ENCODE data around the gene SLCO3A1.

SLCO3A1 gene

DNA sequence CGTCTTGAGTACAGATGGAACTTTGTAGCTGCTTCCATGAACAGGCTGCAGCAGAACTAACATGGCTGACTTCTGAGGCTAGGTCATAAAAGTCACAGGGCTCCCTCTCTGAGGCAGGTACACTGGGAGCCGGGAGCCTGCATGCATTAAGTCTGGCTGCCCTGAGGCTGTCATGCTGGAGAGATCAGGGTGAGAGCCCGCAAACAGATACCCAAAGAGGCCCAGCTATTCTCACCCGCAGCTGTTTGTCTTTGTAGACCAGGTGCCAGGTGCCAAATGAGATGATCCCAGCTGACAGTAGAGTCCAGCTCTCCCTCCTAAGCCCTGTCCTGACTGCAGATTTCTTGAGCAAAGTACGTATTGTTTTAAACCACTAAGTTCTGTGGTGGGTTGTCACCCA, 8.6 kb upstream of the SLCO3A1 start:
- no peak overlapping the region for H3K27ac ChIP-seq (ENCODE audit: low read depth in 2 of 2, low read length in 2 of 2)
- H3K4me1 ChIP-seq (ENCODE audit: control insufficient read depth in 2 of 2, insufficient read depth in 2 of 2, low read length in 2 of 2), result no peaks in the 10 kb centered on the region
- no peak overlapping the region for H3K4me3 ChIP-seq (ENCODE audit: low read length in 2 of 2)
- H3K27me3 ChIP-seq (ENCODE audit: control insufficient read depth in 2 of 2, insufficient read depth in 2 of 2, low read length in 2 of 2), result no peaks in the 10 kb centered on the region
- no peaks in the 10 kb centered on the region for H3K36me3 ChIP-seq (ENCODE audit: control insufficient read depth in 2 of 2, insufficient read depth in 2 of 2, low read length in 2 of 2)
- H3K9ac ChIP-seq (ENCODE audit: low read depth in 1 of 2, low read length in 2 of 2), result no peak overlapping the region
- no peaks in the 10 kb centered on the region for H3K9me3 ChIP-seq (ENCODE audit: control insufficient read depth in 2 of 2, low read length in 2 of 2)

DNA sequence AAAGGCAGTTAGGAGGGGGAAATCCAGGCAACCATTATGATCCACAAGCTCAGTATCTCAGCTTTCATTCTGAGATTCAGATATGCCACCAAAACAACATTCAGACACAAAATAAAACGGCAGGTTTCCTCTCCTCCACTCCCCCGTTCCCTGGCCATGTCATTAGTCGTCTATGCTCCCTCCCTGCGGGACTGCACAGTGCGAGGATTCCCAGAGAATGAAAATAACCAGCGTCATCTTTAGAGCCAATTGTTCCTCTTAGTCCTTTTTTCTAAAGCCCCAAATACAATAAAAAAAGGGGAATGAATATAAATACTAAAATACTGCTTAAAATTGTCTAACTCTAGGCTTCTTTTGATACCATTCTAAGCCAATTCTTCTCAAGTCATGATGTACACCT, 7.8 kb upstream of the SLCO3A1 start:
- Histone ChIP-seq H3K4me1 (ENCODE audit: control insufficient read depth in 2 of 2, insufficient read depth in 2 of 2, low read length in 2 of 2) (no peaks in the 10 kb centered on the region), H3K36me3 (ENCODE audit: control insufficient read depth in 2 of 2, insufficient read depth in 2 of 2, low read length in 2 of 2) (no peaks in the 10 kb centered on the region), H3K27me3 (ENCODE audit: control insufficient read depth in 2 of 2, insufficient read depth in 2 of 2, low read length in 2 of 2) (no peaks in the 10 kb centered on the region), H3K9ac (ENCODE audit: low read depth in 1 of 2, low read length in 2 of 2) (no peak overlapping the region), H3K9me3 (ENCODE audit: control insufficient read depth in 2 of 2, low read length in 2 of 2) (no peaks in the 10 kb centered on the region), H3K4me3 (ENCODE audit: low read length in 2 of 2) (no peak overlapping the region), H3K27ac (ENCODE audit: low read depth in 2 of 2, low read length in 2 of 2) (no peak overlapping the region)

DNA sequence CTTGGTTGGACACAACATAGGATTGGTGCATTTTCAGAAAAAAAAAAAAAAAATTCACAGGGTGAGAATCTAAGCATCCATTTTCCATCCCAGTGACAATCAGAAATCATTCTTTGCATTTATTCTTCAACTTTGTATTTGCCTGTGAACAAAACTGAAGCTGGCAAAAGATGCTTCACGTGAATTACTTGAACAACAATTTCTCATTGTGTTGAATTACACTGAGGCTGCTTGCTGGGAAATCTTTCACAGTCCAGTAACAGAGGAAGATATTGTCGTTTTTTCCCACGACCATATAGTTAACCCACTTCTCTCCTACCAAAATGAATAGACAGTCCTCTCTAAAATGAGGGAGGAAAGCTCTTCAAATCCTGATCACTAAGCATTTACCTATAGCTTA, 4.3 kb upstream of the SLCO3A1 start:
- Histone ChIP-seq H3K4me3 (ENCODE audit: low read length in 2 of 2) (no peak overlapping the region), H3K27ac (ENCODE audit: low read depth in 2 of 2, low read length in 2 of 2) (no peak overlapping the region), H3K27me3 (ENCODE audit: control insufficient read depth in 2 of 2, insufficient read depth in 2 of 2, low read length in 2 of 2) (no peaks in the 10 kb centered on the region)

DNA sequence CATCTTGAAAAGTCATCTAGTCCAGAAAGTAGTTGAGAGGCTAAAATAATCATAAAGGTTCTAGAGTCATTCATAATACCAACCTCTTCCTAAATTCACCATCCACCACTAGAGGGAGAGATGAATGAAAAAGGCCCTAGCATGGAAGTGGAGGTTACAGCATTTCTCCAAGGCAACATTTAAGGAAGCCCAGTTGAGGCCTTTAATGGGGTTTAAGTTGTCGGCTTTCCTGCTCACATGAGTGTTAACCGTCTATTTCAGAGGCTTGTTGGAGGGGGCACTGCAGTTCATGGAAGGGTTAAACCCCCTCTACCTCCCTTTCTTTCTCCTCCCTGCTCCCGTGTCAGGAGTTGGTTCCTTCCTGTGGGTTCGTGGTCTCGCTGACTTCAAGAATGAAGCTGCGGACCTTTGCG, 3.8 kb upstream of the SLCO3A1 start:
- Histone ChIP-seq H3K9me3 (ENCODE audit: control insufficient read depth in 2 of 2, low read length in 2 of 2) (no peaks in the 10 kb centered on the region), H3K4me3 (ENCODE audit: low read length in 2 of 2) (no peak overlapping the region), H3K27ac (ENCODE audit: low read depth in 2 of 2, low read length in 2 of 2) (no peak overlapping the region), H3K36me3 (ENCODE audit: control insufficient read depth in 2 of 2, insufficient read depth in 2 of 2, low read length in 2 of 2) (no peaks in the 10 kb centered on the region), H3K4me1 (ENCODE audit: control insufficient read depth in 2 of 2, insufficient read depth in 2 of 2, low read length in 2 of 2) (peaks cover 12 to 20% of the 10 kb centered on the region in 2 donors), H3K27me3 (ENCODE audit: control insufficient read depth in 2 of 2, insufficient read depth in 2 of 2, low read length in 2 of 2) (no peaks in the 10 kb centered on the region), H3K9ac (ENCODE audit: low read depth in 1 of 2, low read length in 2 of 2) (no peak overlapping the region)

More for the DNA sequence above, 4.3 kb upstream of the SLCO3A1 start:
- H3K36me3 ChIP-seq (ENCODE audit: control insufficient read depth in 2 of 2, insufficient read depth in 2 of 2, low read length in 2 of 2), result no peaks in the 10 kb centered on the region
- no peak overlapping the region for H3K9ac ChIP-seq (ENCODE audit: low read depth in 1 of 2, low read length in 2 of 2)
- no peaks in the 10 kb centered on the region for H3K9me3 ChIP-seq (ENCODE audit: control insufficient read depth in 2 of 2, low read length in 2 of 2)
- H3K4me1 ChIP-seq (ENCODE audit: control insufficient read depth in 2 of 2, insufficient read depth in 2 of 2, low read length in 2 of 2), result peaks cover 12 to 16% of the 10 kb centered on the region in 2 donors

DNA sequence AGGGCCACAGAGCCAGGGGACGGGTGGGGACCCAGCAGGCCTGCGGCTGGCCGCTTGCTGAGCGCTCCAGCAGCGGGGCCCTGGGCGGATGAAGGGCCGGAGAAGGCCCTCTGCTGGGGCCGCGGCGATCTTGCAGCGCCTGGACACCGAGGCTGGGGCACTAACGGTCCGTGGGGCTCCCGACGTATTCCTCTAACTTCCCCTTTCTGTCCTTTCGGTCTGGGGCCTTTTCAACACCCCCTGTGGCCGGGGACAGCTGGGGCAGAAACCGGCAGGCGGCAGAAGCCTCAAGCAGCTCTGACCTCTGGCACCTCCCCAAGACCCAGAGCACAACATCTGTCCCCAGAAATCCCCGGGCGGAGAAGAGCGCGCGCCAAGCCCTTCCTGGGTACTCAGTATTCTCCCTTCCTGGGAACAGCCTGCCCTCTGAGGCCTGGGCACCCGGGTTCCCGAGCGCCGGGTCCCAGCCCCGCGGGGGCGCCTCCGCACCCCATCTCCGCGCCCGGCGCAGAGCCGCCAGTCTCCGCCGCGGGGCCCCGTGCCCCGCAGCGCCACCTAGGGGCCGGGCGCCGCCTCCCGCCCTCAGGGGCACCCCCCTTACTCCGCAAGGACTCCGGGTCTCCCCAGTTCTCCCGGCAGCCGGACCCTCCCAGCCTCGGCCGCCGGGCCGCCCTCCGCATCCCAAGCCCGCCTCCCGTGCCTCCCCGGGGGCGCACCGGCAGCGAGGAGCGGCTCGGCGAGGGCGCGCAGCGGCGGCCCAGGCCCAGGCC, 582 bp upstream of the SLCO3A1 start:
- Histone ChIP-seq H3K36me3 (ENCODE audit: control insufficient read depth in 2 of 2, insufficient read depth in 2 of 2, low read length in 2 of 2) (no peaks in the 10 kb centered on the region), H3K27me3 (ENCODE audit: control insufficient read depth in 2 of 2, insufficient read depth in 2 of 2, low read length in 2 of 2) (no peaks in the 10 kb centered on the region), H3K4me3 (ENCODE audit: low read length in 2 of 2) (peak overlapping the region; percentile 71 to 73), H3K4me1 (ENCODE audit: control insufficient read depth in 2 of 2, insufficient read depth in 2 of 2, low read length in 2 of 2) (peaks cover 23% of the 10 kb centered on the region in 2 donors), H3K9ac (ENCODE audit: low read depth in 1 of 2, low read length in 2 of 2) (peak overlapping the region; percentile 68 to 70), H3K27ac (ENCODE audit: low read depth in 2 of 2, low read length in 2 of 2) (peak overlapping the region; percentile 76 to 81), H3K9me3 (ENCODE audit: control insufficient read depth in 2 of 2, low read length in 2 of 2) (no peaks in the 10 kb centered on the region)

DNA sequence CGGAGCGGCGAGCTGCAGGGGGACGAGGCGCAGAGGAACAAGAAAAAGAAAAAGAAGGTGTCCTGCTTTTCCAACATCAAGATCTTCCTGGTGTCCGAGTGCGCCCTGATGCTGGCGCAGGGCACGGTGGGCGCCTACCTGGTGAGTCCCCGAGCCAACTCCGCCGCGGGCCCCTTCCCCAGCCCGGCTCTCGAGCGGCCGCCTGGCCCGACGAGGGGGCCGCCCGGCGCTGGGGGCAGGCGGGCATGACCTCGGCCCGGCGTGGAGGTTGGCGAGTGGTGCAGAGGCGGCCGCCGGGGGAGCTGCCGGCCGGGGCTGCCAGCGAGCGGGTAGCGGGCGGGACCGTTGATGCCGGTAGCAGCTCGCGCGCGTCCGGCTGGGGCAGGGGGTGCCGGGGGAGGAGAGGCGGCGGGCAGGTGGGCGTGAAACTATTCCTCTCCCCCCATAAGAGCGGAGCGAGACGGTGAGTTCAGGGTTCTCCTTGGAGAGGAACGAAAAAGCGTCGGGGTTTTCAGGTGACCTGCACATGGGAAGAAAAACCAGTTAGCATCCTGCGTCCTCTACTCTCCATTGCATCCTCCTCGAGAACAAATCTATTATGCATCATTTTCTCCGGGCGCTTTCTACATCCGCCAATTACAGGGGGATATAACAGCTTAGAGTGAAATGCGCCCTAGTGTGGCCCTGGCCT, 585 bp downstream of the SLCO3A1 start:
- H3K9me3 ChIP-seq (ENCODE audit: control insufficient read depth in 2 of 2, low read length in 2 of 2), result no peaks in the 10 kb centered on the region
- H3K27ac ChIP-seq (ENCODE audit: low read depth in 2 of 2, low read length in 2 of 2), result peak overlapping the region; percentile 76 to 81
- H3K27me3 ChIP-seq (ENCODE audit: control insufficient read depth in 2 of 2, insufficient read depth in 2 of 2, low read length in 2 of 2), result no peaks in the 10 kb centered on the region
- H3K9ac ChIP-seq (ENCODE audit: low read depth in 1 of 2, low read length in 2 of 2), result peak overlapping the region; percentile 27 to 70
- H3K4me1 ChIP-seq (ENCODE audit: control insufficient read depth in 2 of 2, insufficient read depth in 2 of 2, low read length in 2 of 2), result peaks cover 23% of the 10 kb centered on the region in 2 donors
- peak overlapping the region; percentile 71 to 73 for H3K4me3 ChIP-seq (ENCODE audit: low read length in 2 of 2)
- H3K36me3 ChIP-seq (ENCODE audit: control insufficient read depth in 2 of 2, insufficient read depth in 2 of 2, low read length in 2 of 2), result peaks cover 0 to 4% of the 10 kb centered on the region in 2 donors

DNA sequence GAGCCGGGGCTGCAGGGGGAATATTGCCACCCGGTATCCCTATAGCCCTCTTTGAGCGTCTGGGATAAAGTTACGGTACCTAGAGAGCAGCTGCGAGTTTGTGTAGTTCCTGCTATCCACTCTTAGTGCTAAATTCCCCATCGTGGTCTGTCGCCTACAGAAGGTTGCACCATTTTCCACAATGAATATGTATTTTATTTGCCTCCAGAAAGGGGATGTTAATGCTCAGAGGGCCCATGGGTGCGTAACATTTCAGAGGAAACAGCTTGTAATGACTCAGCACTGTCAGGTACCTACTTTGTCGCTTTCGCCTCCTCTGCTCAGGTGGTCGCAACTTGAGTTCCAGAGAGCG, 1.1 kb downstream of the SLCO3A1 start:
- peak overlapping the region in 1 of 2 donors; percentile 27 for H3K9ac ChIP-seq (ENCODE audit: low read depth in 1 of 2, low read length in 2 of 2)

DNA sequence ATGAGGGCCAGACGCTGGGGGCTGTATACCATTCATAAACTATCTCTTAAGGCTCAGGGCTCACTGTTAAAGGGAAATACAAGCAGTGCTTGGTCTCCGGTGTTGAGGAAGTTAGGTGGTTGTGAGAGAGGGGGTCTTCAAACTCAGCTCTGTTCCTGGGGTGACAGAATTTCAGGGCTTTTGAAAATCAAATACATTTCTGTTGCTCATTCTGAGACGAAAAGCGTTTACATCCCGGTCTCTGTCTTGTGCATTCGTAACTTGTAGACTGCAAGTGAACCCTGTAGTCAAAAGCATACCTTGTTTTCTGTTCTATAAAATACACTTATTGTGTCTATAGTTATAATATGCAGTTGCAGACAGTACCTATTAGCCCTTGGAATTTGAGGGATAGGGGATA, 1.7 kb downstream of the SLCO3A1 start:
- H3K9me3 ChIP-seq (ENCODE audit: control insufficient read depth in 2 of 2, low read length in 2 of 2), result no peaks in the 10 kb centered on the region
- no peak overlapping the region for H3K27ac ChIP-seq (ENCODE audit: low read depth in 2 of 2, low read length in 2 of 2)
- H3K4me1 ChIP-seq (ENCODE audit: control insufficient read depth in 2 of 2, insufficient read depth in 2 of 2, low read length in 2 of 2), result peaks cover 23 to 26% of the 10 kb centered on the region in 2 donors
- peaks cover 0 to 4% of the 10 kb centered on the region in 2 donors for H3K36me3 ChIP-seq (ENCODE audit: control insufficient read depth in 2 of 2, insufficient read depth in 2 of 2, low read length in 2 of 2)
- H3K27me3 ChIP-seq (ENCODE audit: control insufficient read depth in 2 of 2, insufficient read depth in 2 of 2, low read length in 2 of 2), result no peaks in the 10 kb centered on the region
- peak overlapping the region in 1 of 2 donors; percentile 56 for H3K4me3 ChIP-seq (ENCODE audit: low read length in 2 of 2)
- H3K9ac ChIP-seq (ENCODE audit: low read depth in 1 of 2, low read length in 2 of 2), result no peak overlapping the region

More for the DNA sequence above, 1.1 kb downstream of the SLCO3A1 start:
- H3K4me1 ChIP-seq (ENCODE audit: control insufficient read depth in 2 of 2, insufficient read depth in 2 of 2, low read length in 2 of 2), result peaks cover 23% of the 10 kb centered on the region in 2 donors
- no peaks in the 10 kb centered on the region for H3K27me3 ChIP-seq (ENCODE audit: control insufficient read depth in 2 of 2, insufficient read depth in 2 of 2, low read length in 2 of 2)
- no peaks in the 10 kb centered on the region for H3K9me3 ChIP-seq (ENCODE audit: control insufficient read depth in 2 of 2, low read length in 2 of 2)
- H3K36me3 ChIP-seq (ENCODE audit: control insufficient read depth in 2 of 2, insufficient read depth in 2 of 2, low read length in 2 of 2), result peaks cover 0 to 4% of the 10 kb centered on the region in 2 donors
- H3K4me3 ChIP-seq (ENCODE audit: low read length in 2 of 2), result peak overlapping the region; percentile 56 to 73
- peak overlapping the region in 1 of 2 donors; percentile 81 for H3K27ac ChIP-seq (ENCODE audit: low read depth in 2 of 2, low read length in 2 of 2)

DNA sequence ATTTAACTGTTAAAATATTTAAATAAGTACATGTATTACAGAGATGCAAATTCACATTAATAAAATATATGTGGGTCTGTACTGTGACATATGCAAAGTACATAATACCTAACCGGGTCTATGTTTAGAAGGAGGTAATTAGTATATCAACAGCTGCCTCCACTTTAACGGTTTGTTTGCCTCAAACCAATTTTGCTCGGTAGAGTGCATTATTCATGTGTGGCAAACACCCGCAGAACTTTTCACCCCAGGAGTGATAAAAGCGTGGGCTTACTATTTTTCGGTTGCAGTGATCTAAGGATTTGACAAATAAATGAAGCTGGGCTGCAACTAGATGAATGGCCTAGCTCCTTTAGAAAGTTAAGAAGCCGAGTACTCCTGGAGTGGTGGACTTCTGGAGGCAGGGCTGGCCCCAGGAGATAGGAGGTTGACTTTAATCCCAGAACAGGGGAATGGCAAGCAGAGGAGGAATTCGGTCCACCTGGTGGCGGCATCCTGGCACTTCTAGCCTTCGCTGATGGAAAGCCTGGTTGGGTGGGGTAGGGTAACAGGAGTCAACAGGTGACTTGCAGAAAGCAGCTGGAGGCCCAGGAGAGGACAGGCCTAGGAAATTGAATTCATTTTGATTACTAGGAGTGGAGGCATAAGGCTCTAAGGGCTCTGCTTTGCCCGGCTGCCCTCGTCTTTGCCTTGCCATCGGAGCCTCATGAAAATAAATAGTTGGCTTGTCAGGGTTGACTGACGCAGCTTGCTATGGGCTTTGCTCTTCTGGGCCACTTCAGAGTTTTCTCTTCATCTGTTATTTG, 2.4 kb downstream of the SLCO3A1 start:
- Histone ChIP-seq H3K9ac (ENCODE audit: low read depth in 1 of 2, low read length in 2 of 2) (peak overlapping the region in 1 of 2 donors; percentile 5), H3K4me1 (ENCODE audit: control insufficient read depth in 2 of 2, insufficient read depth in 2 of 2, low read length in 2 of 2) (peaks cover 23 to 26% of the 10 kb centered on the region in 2 donors), H3K36me3 (ENCODE audit: control insufficient read depth in 2 of 2, insufficient read depth in 2 of 2, low read length in 2 of 2) (peaks cover 0 to 4% of the 10 kb centered on the region in 2 donors), H3K27ac (ENCODE audit: low read depth in 2 of 2, low read length in 2 of 2) (peak overlapping the region in 1 of 2 donors; percentile 13), H3K9me3 (ENCODE audit: control insufficient read depth in 2 of 2, low read length in 2 of 2) (no peaks in the 10 kb centered on the region), H3K4me3 (ENCODE audit: low read length in 2 of 2) (peak overlapping the region in 1 of 2 donors; percentile 20), H3K27me3 (ENCODE audit: control insufficient read depth in 2 of 2, insufficient read depth in 2 of 2, low read length in 2 of 2) (no peaks in the 10 kb centered on the region)

DNA sequence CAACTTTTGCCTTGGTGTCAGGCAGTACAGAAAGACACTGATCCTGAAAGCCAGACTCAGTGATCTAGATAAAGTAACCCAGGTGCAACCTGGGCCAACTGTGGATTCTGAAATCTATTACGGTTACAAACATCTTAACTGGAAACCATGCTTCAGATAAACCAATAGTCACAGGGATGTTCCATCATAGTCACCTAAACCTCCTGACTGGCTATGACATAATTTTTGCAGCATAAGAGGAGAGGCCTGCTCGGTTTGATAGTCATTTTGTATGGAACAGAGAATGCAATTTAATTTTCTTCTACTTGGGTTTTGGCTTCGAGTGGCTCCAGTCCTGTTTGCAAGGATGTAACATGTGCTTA, 3.7 kb downstream of the SLCO3A1 start:
- Histone ChIP-seq H3K36me3 (ENCODE audit: control insufficient read depth in 2 of 2, insufficient read depth in 2 of 2, low read length in 2 of 2) (peaks cover 0 to 4% of the 10 kb centered on the region in 2 donors), H3K27ac (ENCODE audit: low read depth in 2 of 2, low read length in 2 of 2) (no peak overlapping the region), H3K9ac (ENCODE audit: low read depth in 1 of 2, low read length in 2 of 2) (no peak overlapping the region), H3K4me3 (ENCODE audit: low read length in 2 of 2) (no peak overlapping the region), H3K27me3 (ENCODE audit: control insufficient read depth in 2 of 2, insufficient read depth in 2 of 2, low read length in 2 of 2) (no peaks in the 10 kb centered on the region), H3K4me1 (ENCODE audit: control insufficient read depth in 2 of 2, insufficient read depth in 2 of 2, low read length in 2 of 2) (peaks cover 16 to 18% of the 10 kb centered on the region in 2 donors), H3K9me3 (ENCODE audit: control insufficient read depth in 2 of 2, low read length in 2 of 2) (no peaks in the 10 kb centered on the region)

Measured in mucosa of rectum (tissue), 2 donors.